PC-3 (cell line): ENCODE measurements around the gene DHFR. TPM values are rescaled to one million over a fixed set of nuclear protein-coding genes. Genes with fewer than 3 reads are reported as not detected.

Experiments used
- ATAC-seq: fragments of 200-7000 bp; cut with Tn5 transposase; 2 replicates; pipeline ENCODE4 v1.9.1; 2020; ENCODE audit warnings: mild to moderate bottlenecking, moderate library complexity
- BruUV-seq: library from RNA; stranded (reverse); fragments of 400-500 nt; replicated peaks from 2 replicates; lab custom pipeline; 2021; lab: Mats Ljungman, UMichigan
- CTCF ChIA-PET: fragments of 300-600 bp; sonication (Branson Sonifier 250); formaldehyde crosslinking; loops from one replicate; lab custom pipeline; 2022; ENCODE audit warnings: antibody characterized with exemption; lab: Charles Lee
- POLR2A ChIA-PET: fragments of 300-600 bp; sonication (Branson Sonifier 250); formaldehyde crosslinking; loops from one replicate; lab custom pipeline; 2022; ENCODE audit warnings: antibody characterized with exemption; ENCODE audit not compliant: unreplicated experiment; lab: Charles Lee
- DNase-seq: peaks from one replicate; pipeline ENCODE4 v3.0.0-alpha.2; 2015
- H2AFZ ChIP-seq: fragments of 300-600 bp; sonication (generic); 2 replicates; pipeline ENCODE4 v1.6.0; 2016; ENCODE audit warnings: antibody characterized with exemption, low read length
- H3F3A ChIP-seq: fragments of 300-600 bp; sonication (generic); one replicate; pipeline ENCODE4 v1.6.0; 2017; ENCODE audit warnings: antibody characterized with exemption, low read length, control low read depth, mild to moderate bottlenecking; ENCODE audit not compliant: unreplicated experiment
- H3K27ac ChIP-seq: fragments of 300-600 bp; sonication (generic); 2 replicates; pipeline ENCODE4 v1.5.1; 2016; ENCODE audit warnings: mild to moderate bottlenecking, low read length
- H3K27me3 ChIP-seq: fragments of 300-600 bp; sonication (generic); 2 replicates; pipeline ENCODE4 v1.6.1; 2016; ENCODE audit warnings: low read length, mixed read lengths
- H3K36me3 ChIP-seq: fragments of 300-600 bp; sonication (generic); 2 replicates; pipeline ENCODE4 v1.6.1; 2016; ENCODE audit warnings: low read depth, mixed run types, low read length, mixed read lengths
- H3K4me1 ChIP-seq: fragments of 300-600 bp; sonication (generic); 2 replicates; pipeline ENCODE4 v1.5.1; 2016; ENCODE audit warnings: low read length; ENCODE audit not compliant: insufficient read depth
- H3K4me2 ChIP-seq: fragments of 300-600 bp; sonication (generic); 2 replicates; pipeline ENCODE4 v1.6.0; 2016; ENCODE audit warnings: low read length
- H3K4me3 ChIP-seq: fragments of 300-600 bp; sonication (generic); 2 replicates; pipeline ENCODE4 v1.5.1; 2016; ENCODE audit warnings: mild to moderate bottlenecking, low read length, mixed read lengths
- H3K79me2 ChIP-seq: fragments of 300-600 bp; sonication (generic); 2 replicates; pipeline ENCODE4 v1.6.1; 2017; ENCODE audit warnings: low read length, mixed read lengths
- H3K9ac ChIP-seq: fragments of 300-600 bp; sonication (generic); 2 replicates; pipeline ENCODE4 v1.6.0; 2016; ENCODE audit warnings: mild to moderate bottlenecking, low read length
- H3K9me2 ChIP-seq: fragments of 300-600 bp; sonication (generic); replicated peaks from 2 replicates; pipeline ENCODE4 v1.6.1; 2016; ENCODE audit warnings: mixed run types, low read length, mixed read lengths
- H3K9me3 ChIP-seq: fragments of 300-600 bp; sonication (generic); 2 replicates; pipeline ENCODE4 v1.6.1; 2016; ENCODE audit warnings: low read length, mixed read lengths
- H4K20me1 ChIP-seq: fragments of 300-600 bp; sonication (generic); 2 replicates; pipeline ENCODE4 v1.6.1; 2016; ENCODE audit warnings: low read length, mixed read lengths
- CTCF ChIP-seq: fragments of 300-600 bp; sonication (generic); conservative IDR thresholded peaks from 2 replicates; pipeline ENCODE4 v1.5.1; 2017; ENCODE audit warnings: antibody characterized with exemption, low read depth, mild to moderate bottlenecking, low read length
- EZH2 ChIP-seq: fragments of 300-600 bp; sonication (generic); IDR thresholded peaks from one replicate; pipeline ENCODE4 v1.6.1; 2017; ENCODE audit warnings: antibody characterized with exemption, mild to moderate bottlenecking, low read length; ENCODE audit not compliant: unreplicated experiment
- EZH2phosphoT487 ChIP-seq: fragments of 300-600 bp; sonication (generic); IDR thresholded peaks from 2 replicates; pipeline ENCODE4 v1.6.1; 2018; ENCODE audit warnings: mild to moderate bottlenecking, antibody characterized with exemption, low read length, borderline replicate concordance
- intact Hi-C: fragments of 100-400 bp; cut with micrococcal nuclease; formaldehyde crosslinking; loops from 2 replicates; pipeline ENCODE4 v1.9.0; 2023
- total RNA-seq: library from RNA; depleted of rRNA; stranded (reverse); fragments of >200 nt; gene quantifications from 2 replicates; pipeline ENCODE4 v1.2.3, GENCODE V29; 2014

The DHFR gene
- total RNA-seq, 1 experiment from 2014 or later: 22.0 TPM

GRCh38 chr5:80703747-80704146, 49.0 kb upstream of the DHFR start:
- no peak overlapping the region for H3K9ac ChIP-seq
- POLR2A ChIA-PET: no interaction called here
- H3K36me3 ChIP-seq: no peaks in the 10 kb centered on the region
- no peaks in the 10 kb centered on the region for H3K4me1 ChIP-seq
- no peak overlapping the region for H3K27ac ChIP-seq
- H3F3A ChIP-seq: no peaks in the 10 kb centered on the region
- CTCF ChIA-PET: no interaction called here
- no peaks in the 10 kb centered on the region for H3K9me2 ChIP-seq
- DNase-seq (no peak), ATAC-seq (no peak)
- H3K79me2 ChIP-seq: no peaks in the 10 kb centered on the region
- H3K4me2 ChIP-seq: no peak overlapping the region
- H3K27me3 ChIP-seq: no peaks in the 10 kb centered on the region
- no peaks in the 10 kb centered on the region for H3K9me3 ChIP-seq
- H3K4me3 ChIP-seq: no peak overlapping the region
- TF ChIP-seq CTCF (no peak), EZH2 (no peak), EZH2phosphoT487 (no peak)
- no peak overlapping the region for H2AFZ ChIP-seq
- no TSS peak for BruUV-seq
- intact Hi-C loops: no loop called here
- no peaks in the 10 kb centered on the region for H4K20me1 ChIP-seq

GRCh38 chr5:80703291-80703690, 48.5 kb upstream of the DHFR start:
- no peaks in the 10 kb centered on the region for H3K9me3 ChIP-seq
- no peaks in the 10 kb centered on the region for H3K36me3 ChIP-seq
- ChIA-PET POLR2A (no interaction called here), CTCF (no interaction called here)
- H3K4me2 ChIP-seq: no peak overlapping the region
- no peaks in the 10 kb centered on the region for H3K9me2 ChIP-seq
- H3K9ac ChIP-seq: no peak overlapping the region
- no peaks in the 10 kb centered on the region for H3K4me1 ChIP-seq
- H4K20me1 ChIP-seq: no peaks in the 10 kb centered on the region
- no TSS peak for BruUV-seq
- no peak for ATAC-seq
- intact Hi-C loops: no loop called here
- DNase-seq: no peak
- H2AFZ ChIP-seq: no peak overlapping the region
- no peak overlapping the region for H3K27ac ChIP-seq
- no peaks in the 10 kb centered on the region for H3F3A ChIP-seq
- H3K79me2 ChIP-seq: no peaks in the 10 kb centered on the region
- H3K4me3 ChIP-seq: no peak overlapping the region
- no peaks in the 10 kb centered on the region for H3K27me3 ChIP-seq
- TF ChIP-seq CTCF (no peak), EZH2 (no peak), EZH2phosphoT487 (no peak)

GRCh38 chr5:80701597-80701996, 46.8 kb upstream of the DHFR start:
- TF ChIP-seq CTCF: no peak
- no peak for TF ChIP-seq EZH2phosphoT487
- no peak for TF ChIP-seq EZH2
- H4K20me1 ChIP-seq: no peaks in the 10 kb centered on the region
- H3K9me3 ChIP-seq: no peaks in the 10 kb centered on the region
- no peak overlapping the region for H3K4me2 ChIP-seq
- no peak overlapping the region for H3K4me3 ChIP-seq
- no peaks in the 10 kb centered on the region for H3K36me3 ChIP-seq
- ATAC-seq (no peak), DNase-seq (no peak)
- H3K4me1 ChIP-seq: no peaks in the 10 kb centered on the region
- H3K27me3 ChIP-seq: no peaks in the 10 kb centered on the region
- no peak overlapping the region for H3K9ac ChIP-seq
- no peak overlapping the region for H2AFZ ChIP-seq
- no TSS peak for BruUV-seq
- no peaks in the 10 kb centered on the region for H3K79me2 ChIP-seq
- intact Hi-C loops: no loop called here
- ChIA-PET POLR2A (no interaction called here), CTCF (no interaction called here)
- no peaks in the 10 kb centered on the region for H3K9me2 ChIP-seq
- no peak overlapping the region for H3K27ac ChIP-seq
- no peaks in the 10 kb centered on the region for H3F3A ChIP-seq
